NT2/D1 (cell line): ENCODE results near the gene ABI3BP.

ENCODE experiments used
- SUZ12 ChIP-seq: IDR thresholded peaks from 2 replicates; pipeline ENCODE4 v1.6.1; 2011; ENCODE audit not compliant: insufficient read length, insufficient read depth; ENCODE audit errors: extremely low read depth
- ZNF274 ChIP-seq: IDR thresholded peaks from 2 replicates; pipeline ENCODE4 v1.6.1; 2011; ENCODE audit warnings: mild to moderate bottlenecking, low read depth, low read length

GRCh38 chr3:100896994-100897393 is 96.2 kb downstream of the ABI3BP start:
- TF ChIP-seq ZNF274 = no peak
- no peak for TF ChIP-seq SUZ12
